Stimulated activated CD4-positive, alpha-beta T cell treated with anti-CD3 and anti-CD28 coated beads, Interleukin-12 subunit alpha, Interleukin-12 subunit beta, amount 100 ng/mL, for 24 hours (primary cell): Measurements from ENCODE around the gene DTNA.

Experiments used
- DNase-seq, 2 experiments: peaks; one replicate each; pipeline ENCODE4 v3.0.0-alpha.2; 2020; ENCODE audit warnings: low read depth in 2 of 2

Gene DTNA

GRCh38 chr18:34933909-34934661, 224.0 kb downstream of the DTNA start:
- no peak for DNase-seq

- no peak for DNase-seq
These were observed 226.7 kb downstream of the DTNA start for GRCh38 chr18:34936772-34937171.

- no peak for DNase-seq
These were observed 228.0 kb downstream of the DTNA start for GRCh38 chr18:34938090-34938489.
